Caco-2 (cell line): ENCODE results near the gene MAP2K5. TPM values are rescaled to one million over a fixed set of nuclear protein-coding genes. Genes with fewer than 3 reads are reported as not detected.

Source experiments
- BruUV-seq: library from RNA; stranded (reverse); fragments of 400-500 nt; replicated peaks from 2 replicates; lab custom pipeline; 2021; lab: Mats Ljungman, UMichigan
- CTCF ChIA-PET: fragments of 300-600 bp; sonication (Branson Sonifier 250); formaldehyde crosslinking; loops from one replicate; lab custom pipeline; 2022; ENCODE audit warnings: antibody characterized with exemption; lab: Charles Lee
- POLR2A ChIA-PET: fragments of 300-600 bp; sonication (Branson Sonifier 250); formaldehyde crosslinking; loops from one replicate; lab custom pipeline; 2022; ENCODE audit warnings: antibody characterized with exemption; lab: Charles Lee
- DNase-seq, 2 experiments: peaks; one replicate each; pipeline versions ENCODE4 v3.0.0 to v3.0.0-alpha.2; 2020 to 2022
- H3K27me3 ChIP-seq: replicated peaks from 2 replicates; pipeline ENCODE4 v1.6.0; 2011; ENCODE audit warnings: low read length; ENCODE audit not compliant: control insufficient read depth, insufficient read depth
- H3K36me3 ChIP-seq: 2 replicates; pipeline ENCODE4 v1.5.1; 2011; ENCODE audit warnings: low read length; ENCODE audit not compliant: control insufficient read depth, insufficient read depth
- H3K4me1 ChIP-seq: fragments of 250-450 bp; sonication (Bioruptor Pico); 2 replicates; pipeline ENCODE4 v1.5.1; 2020; ENCODE audit warnings: mild to moderate bottlenecking
- H3K4me3 ChIP-seq: 2 replicates; pipeline ENCODE4 v1.5.1; 2011; ENCODE audit warnings: low read depth, mild to moderate bottlenecking, control low read depth, low read length
- H3K9me3 ChIP-seq: fragments of 250-450 bp; sonication (Bioruptor Pico); 2 replicates; pipeline ENCODE4 v1.5.1; 2020; ENCODE audit warnings: mild to moderate bottlenecking, moderate library complexity
- H3K27ac Mint-ChIP-seq: one replicate; pipeline ENCODE4 v1.8.0; 2022; ENCODE audit warnings: mixed read lengths; ENCODE audit not compliant: unreplicated experiment
- H3K27me3 Mint-ChIP-seq: one replicate; pipeline ENCODE4 v1.8.0; 2022; ENCODE audit warnings: mixed read lengths; ENCODE audit not compliant: insufficient read depth, unreplicated experiment
- H3K36me3 Mint-ChIP-seq: one replicate; pipeline ENCODE4 v1.8.0; 2022; ENCODE audit warnings: mild to moderate bottlenecking, mixed read lengths; ENCODE audit not compliant: insufficient read depth, unreplicated experiment
- H3K4me1 Mint-ChIP-seq: one replicate; pipeline ENCODE4 v1.8.0; 2022; ENCODE audit warnings: low read depth, mixed read lengths; ENCODE audit not compliant: unreplicated experiment
- H3K4me3 Mint-ChIP-seq: one replicate; pipeline ENCODE4 v1.8.0; 2022; ENCODE audit warnings: mild to moderate bottlenecking, moderate library complexity, mixed read lengths; ENCODE audit not compliant: unreplicated experiment
- H3K9me3 Mint-ChIP-seq: one replicate; pipeline ENCODE4 v1.8.0; 2022; ENCODE audit warnings: mixed read lengths; ENCODE audit not compliant: unreplicated experiment
- intact Hi-C: fragments of 100-400 bp; cut with micrococcal nuclease; formaldehyde crosslinking; loops from one replicate; pipeline ENCODE4 v1.10.0; 2022; ENCODE audit not compliant: unreplicated experiment
- total RNA-seq: library from RNA; stranded (reverse); gene quantifications from 2 replicates; pipeline ENCODE4 v1.2.3, GENCODE V29; 2022
- TF ChIP-seq, protein P1 (sequence below), 2 experiments: fragments of 200-600 bp in 1 of 2; IDR thresholded peaks; 1 replicate in 1 of 2; 2 replicates in 1 of 2; pipeline versions ENCODE4 v1.5.1 to v1.8.0; 2011 to 2022; ENCODE audit warnings: antibody characterized with exemption in 1 of 2, control low read depth in 1 of 2, inconsistent platforms in 1 of 2, low read depth in 1 of 2, low read length in 1 of 2, mild to moderate bottlenecking in 1 of 2, moderate library complexity in 1 of 2; ENCODE audit not compliant: insufficient read depth in 1 of 2, severe bottlenecking in 1 of 2, unreplicated experiment in 1 of 2

MAP2K5 gene
- total RNA-seq, 1 experiment from 2014 or later: 12.2 TPM

DNA sequence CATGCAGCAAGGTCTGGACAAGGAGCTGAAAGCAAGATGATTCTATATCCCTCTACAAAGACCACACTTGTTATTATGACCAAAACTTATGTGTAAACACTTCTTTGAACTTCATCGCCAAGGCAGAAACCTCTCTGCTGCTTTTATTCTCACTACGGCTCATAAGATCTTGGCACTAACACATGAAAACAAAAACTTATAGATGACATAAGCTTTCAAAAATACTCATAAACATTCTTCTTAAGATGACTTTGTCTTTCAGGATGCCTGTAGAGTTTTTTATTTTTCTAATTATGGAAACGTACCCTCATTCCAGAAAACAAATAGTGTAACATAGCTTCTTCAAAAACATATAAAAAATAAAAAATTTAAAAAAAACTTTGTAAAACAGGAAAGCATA is 34.1 kb upstream of the MAP2K5 start:
- no peak overlapping the region for H3K4me3 Mint-ChIP-seq
- ChIA-PET POLR2A (no interaction called here), CTCF (no interaction called here)
- Histone ChIP-seq H3K36me3 (no peaks in the 10 kb centered on the region), H3K4me3 (no peak overlapping the region), H3K27me3 (no peaks in the 10 kb centered on the region), H3K4me1 (no peaks in the 10 kb centered on the region), H3K9me3 (no peaks in the 10 kb centered on the region)
- DNase-seq: no peak
- TF ChIP-seq, protein P1, sequence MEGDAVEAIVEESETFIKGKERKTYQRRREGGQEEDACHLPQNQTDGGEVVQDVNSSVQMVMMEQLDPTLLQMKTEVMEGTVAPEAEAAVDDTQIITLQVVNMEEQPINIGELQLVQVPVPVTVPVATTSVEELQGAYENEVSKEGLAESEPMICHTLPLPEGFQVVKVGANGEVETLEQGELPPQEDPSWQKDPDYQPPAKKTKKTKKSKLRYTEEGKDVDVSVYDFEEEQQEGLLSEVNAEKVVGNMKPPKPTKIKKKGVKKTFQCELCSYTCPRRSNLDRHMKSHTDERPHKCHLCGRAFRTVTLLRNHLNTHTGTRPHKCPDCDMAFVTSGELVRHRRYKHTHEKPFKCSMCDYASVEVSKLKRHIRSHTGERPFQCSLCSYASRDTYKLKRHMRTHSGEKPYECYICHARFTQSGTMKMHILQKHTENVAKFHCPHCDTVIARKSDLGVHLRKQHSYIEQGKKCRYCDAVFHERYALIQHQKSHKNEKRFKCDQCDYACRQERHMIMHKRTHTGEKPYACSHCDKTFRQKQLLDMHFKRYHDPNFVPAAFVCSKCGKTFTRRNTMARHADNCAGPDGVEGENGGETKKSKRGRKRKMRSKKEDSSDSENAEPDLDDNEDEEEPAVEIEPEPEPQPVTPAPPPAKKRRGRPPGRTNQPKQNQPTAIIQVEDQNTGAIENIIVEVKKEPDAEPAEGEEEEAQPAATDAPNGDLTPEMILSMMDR (IDR thresholded peaks at IDR 0.05; ENCODE audit: insufficient read depth in 1 of 2, low read depth in 1 of 2, low read length in 1 of 2, severe bottlenecking in 1 of 2, unreplicated experiment in 1 of 2): no peak
- no peaks in the 10 kb centered on the region for H3K27me3 Mint-ChIP-seq
- H3K27ac Mint-ChIP-seq: no peak overlapping the region
- intact Hi-C loops: no loop called here
- BruUV-seq: no TSS peak
- H3K4me1 Mint-ChIP-seq: peaks cover 7% of the 10 kb centered on the region
- peaks cover 12% of the 10 kb centered on the region for H3K36me3 Mint-ChIP-seq
- H3K9me3 Mint-ChIP-seq: no peaks in the 10 kb centered on the region

DNA sequence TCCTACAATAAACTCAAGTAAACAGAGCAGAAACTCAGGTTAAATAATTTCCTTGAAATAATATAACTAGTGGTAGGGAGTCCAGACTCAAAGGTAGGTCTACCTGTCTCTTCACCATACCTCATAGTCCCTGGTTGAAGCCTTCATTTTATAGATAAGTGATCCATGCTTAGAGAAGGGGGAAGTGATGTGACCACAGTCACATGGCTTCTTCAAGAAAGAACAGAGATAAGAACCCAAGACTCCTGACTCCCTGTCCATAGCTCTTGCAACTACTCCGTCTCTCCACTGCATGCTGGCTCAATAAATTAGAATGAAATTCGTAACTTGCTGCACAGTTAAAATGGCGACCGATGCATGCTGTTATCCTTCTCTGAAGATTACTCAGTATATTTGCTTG is 32.6 kb upstream of the MAP2K5 start:
- no peaks in the 10 kb centered on the region for H3K9me3 Mint-ChIP-seq
- H3K27ac Mint-ChIP-seq: no peak overlapping the region
- H3K27me3 Mint-ChIP-seq: no peaks in the 10 kb centered on the region
- TF ChIP-seq, protein P1 (IDR thresholded peaks at IDR 0.05; ENCODE audit: insufficient read depth in 1 of 2, low read depth in 1 of 2, low read length in 1 of 2, severe bottlenecking in 1 of 2, unreplicated experiment in 1 of 2): no peak
- no TSS peak for BruUV-seq
- ChIA-PET POLR2A (no interaction called here), CTCF (no interaction called here)
- no peaks in the 10 kb centered on the region for H3K4me1 ChIP-seq
- peaks cover 12% of the 10 kb centered on the region for H3K36me3 Mint-ChIP-seq
- H3K4me1 Mint-ChIP-seq: peaks cover 7% of the 10 kb centered on the region
- H3K4me3 Mint-ChIP-seq: no peak overlapping the region
- intact Hi-C loops: no loop called here
- H3K27me3 ChIP-seq: no peaks in the 10 kb centered on the region
- no peaks in the 10 kb centered on the region for H3K36me3 ChIP-seq
- H3K9me3 ChIP-seq: no peaks in the 10 kb centered on the region
- DNase-seq: no peak
- no peak overlapping the region for H3K4me3 ChIP-seq

DNA sequence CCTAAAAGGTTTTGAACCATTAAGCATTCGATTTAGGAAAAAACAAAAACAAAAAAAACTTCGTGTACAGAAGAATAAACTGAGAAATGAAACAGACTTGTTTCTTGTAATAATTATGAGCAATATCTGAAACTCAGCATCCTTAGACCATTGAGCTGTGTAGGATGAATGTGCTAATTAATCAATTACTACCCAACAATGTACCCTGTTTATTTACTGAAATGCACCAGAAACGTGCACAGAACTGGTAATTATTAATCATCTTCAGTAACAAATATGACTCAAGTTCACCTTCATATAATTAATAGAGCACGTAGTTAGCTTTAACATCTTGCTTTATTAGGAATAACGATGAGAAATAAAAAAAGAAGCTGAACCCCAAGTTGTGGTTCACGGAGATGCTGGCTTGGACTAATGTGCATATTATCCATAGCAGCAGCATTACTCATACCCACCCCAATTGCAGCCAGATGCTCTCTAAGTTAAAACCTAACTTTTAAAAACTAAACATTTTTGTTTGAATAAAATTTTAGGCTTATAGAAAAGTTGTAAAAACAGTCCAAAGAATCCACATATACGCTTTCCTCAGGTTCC is 31.8 kb upstream of the MAP2K5 start:
- H3K4me3 ChIP-seq: no peak overlapping the region
- no peak overlapping the region for H3K4me3 Mint-ChIP-seq
- H3K27me3 ChIP-seq: no peaks in the 10 kb centered on the region
- H3K9me3 ChIP-seq: no peaks in the 10 kb centered on the region
- no peaks in the 10 kb centered on the region for H3K36me3 ChIP-seq
- no peak for DNase-seq
- H3K9me3 Mint-ChIP-seq: no peaks in the 10 kb centered on the region
- ChIA-PET CTCF (no interaction called here), POLR2A (no interaction called here)
- H3K4me1 Mint-ChIP-seq: peaks cover 5% of the 10 kb centered on the region
- intact Hi-C loops: no loop called here
- H3K27me3 Mint-ChIP-seq: no peaks in the 10 kb centered on the region
- TF ChIP-seq, protein P1 (IDR thresholded peaks at IDR 0.05; ENCODE audit: insufficient read depth in 1 of 2, low read depth in 1 of 2, low read length in 1 of 2, severe bottlenecking in 1 of 2, unreplicated experiment in 1 of 2): no peak
- H3K27ac Mint-ChIP-seq: no peak overlapping the region
- no TSS peak for BruUV-seq
- no peaks in the 10 kb centered on the region for H3K4me1 ChIP-seq
- H3K36me3 Mint-ChIP-seq: peaks cover 12% of the 10 kb centered on the region
